NCI-H2171 treated with DMSO at 0.1 percent for 48 hours (cell line): ENCODE results near the gene ZNF211.

ENCODE experiments used
- DNase-seq: peaks from one replicate; lab custom pipeline; 2025; lab: John Stamatoyannopoulos, UW

The ZNF211 gene

GRCh38 chr19:57632987-57633831 lies at the start of gene ZNF211:
Gene ZNF211, plus strand, starts transcription at chr19:57633168. Its CDS starts 179 bp downstream, at chr19:57633347.
- peak; percentile 94 for DNase-seq

GRCh38 chr19:57583521-57584416 lies 49.2 kb upstream of the ZNF211 start, which contains the start of gene ZIK1:
Gene ZIK1, plus strand, starts transcription at chr19:57584145. Its CDS starts 212 bp downstream, at chr19:57584357.
- peak; percentile 95 for DNase-seq

- DNase-seq = no peak
Measured at GRCh38 chr19:57587529-57587928, 45.4 kb upstream of the ZNF211 start.

GRCh38 chr19:57599377-57599760 lies 33.6 kb upstream of the ZNF211 start:
- no peak for DNase-seq

- peak; percentile 81 for DNase-seq
Measured at GRCh38 chr19:57599761-57600383, 33.1 kb upstream of the ZNF211 start, which contains the start of gene ZNF530. Gene ZNF530, plus strand, starts transcription at chr19:57599885. Its CDS starts 4,461 bp downstream, at chr19:57604346.

- no peak for DNase-seq
Measured at GRCh38 chr19:57606931-57607330, 26.0 kb upstream of the ZNF211 start.

GRCh38 chr19:57611113-57611512 lies 21.9 kb upstream of the ZNF211 start:
- no peak for DNase-seq

GRCh38 chr19:57613941-57614743 lies 18.8 kb upstream of the ZNF211 start, which contains the start of gene ZNF134:
Gene ZNF134, plus strand, starts transcription at chr19:57614242. Its CDS starts 5,227 bp downstream, at chr19:57619469.
- peak; percentile 90 for DNase-seq

GRCh38 chr19:57615346-57615745 lies 17.6 kb upstream of the ZNF211 start:
- no peak for DNase-seq

- DNase-seq = no peak
Measured at GRCh38 chr19:57620673-57621348, 12.2 kb upstream of the ZNF211 start.

GRCh38 chr19:57623091-57623490 lies 9.9 kb upstream of the ZNF211 start:
- DNase-seq = no peak

GRCh38 chr19:57633832-57634131 lies 814 bp downstream of the ZNF211 start:
- no peak for DNase-seq

GRCh38 chr19:57637379-57637778 lies 4.4 kb downstream of the ZNF211 start:
- no peak for DNase-seq

GRCh38 chr19:57641715-57642234 lies 8.8 kb downstream of the ZNF211 start:
- no peak for DNase-seq

- DNase-seq = peak; percentile 50
Measured at GRCh38 chr19:57642396-57643046, 9.6 kb downstream of the ZNF211 start.

GRCh38 chr19:57643734-57644133 lies 10.8 kb downstream of the ZNF211 start:
- no peak for DNase-seq

- peak; percentile 89 for DNase-seq
Measured at GRCh38 chr19:57648331-57649003, 15.5 kb downstream of the ZNF211 start.

- no peak for DNase-seq
Measured at GRCh38 chr19:57651654-57651996, 18.7 kb downstream of the ZNF211 start.

GRCh38 chr19:57653689-57654088 lies 20.7 kb downstream of the ZNF211 start:
- DNase-seq = no peak

GRCh38 chr19:57655443-57655842 lies 22.5 kb downstream of the ZNF211 start:
- DNase-seq = no peak
